ENCODE results near the gene KY.
A peak's percentile ranks its signal among the peaks of the same experiment; 100 is the strongest.

KY gene

GRCh38 chr3:134642445-134643149 lies 8.2 kb downstream of the KY start:
- Histone ChIP-seq H3K4me1 (ENCODE audit: control insufficient read depth, insufficient read depth, low read length) (no peaks in the 10 kb centered on the region), H3K36me3 (ENCODE audit: control insufficient read depth, insufficient read depth, low read length, severe bottlenecking) (no peaks in the 10 kb centered on the region), H3K9me3 (ENCODE audit: control insufficient read depth, low read length) (no peaks in the 10 kb centered on the region), H3K4me3 (ENCODE audit: low read length) (no peak overlapping the region), H3K9ac (ENCODE audit: low read length) (no peak overlapping the region), H3K27me3 (replicated peaks; ENCODE audit: control insufficient read depth, insufficient read depth, low read length) (no peaks in the 10 kb centered on the region)
- DNase-seq (ENCODE audit: low read depth) = no peak

- Histone ChIP-seq H3K36me3 (ENCODE audit: control insufficient read depth, insufficient read depth, low read length, severe bottlenecking) (no peaks in the 10 kb centered on the region), H3K9ac (ENCODE audit: low read length) (no peak overlapping the region), H3K9me3 (ENCODE audit: control insufficient read depth, low read length) (no peaks in the 10 kb centered on the region), H3K4me1 (ENCODE audit: control insufficient read depth, insufficient read depth, low read length) (no peaks in the 10 kb centered on the region), H3K27me3 (replicated peaks; ENCODE audit: control insufficient read depth, insufficient read depth, low read length) (no peaks in the 10 kb centered on the region), H3K4me3 (ENCODE audit: low read length) (no peak overlapping the region)
- no peak for DNase-seq (ENCODE audit: low read depth)
Observed at GRCh38 chr3:134641671-134642300, 9.0 kb downstream of the KY start.

- H3K27me3 ChIP-seq (replicated peaks; ENCODE audit: control insufficient read depth, insufficient read depth, low read length) = no peaks in the 10 kb centered on the region
- H3K4me1 ChIP-seq (ENCODE audit: control insufficient read depth, insufficient read depth, low read length) = no peaks in the 10 kb centered on the region
- no peak overlapping the region for H3K4me3 ChIP-seq (ENCODE audit: low read length)
- H3K9ac ChIP-seq (ENCODE audit: low read length) = no peak overlapping the region
- no peaks in the 10 kb centered on the region for H3K9me3 ChIP-seq (ENCODE audit: control insufficient read depth, low read length)
- H3K36me3 ChIP-seq (ENCODE audit: control insufficient read depth, insufficient read depth, low read length, severe bottlenecking) = no peaks in the 10 kb centered on the region
- peak; percentile 41 for DNase-seq (ENCODE audit: low read depth)
Observed at GRCh38 chr3:134640872-134641470, 9.9 kb downstream of the KY start.

- H3K27me3 ChIP-seq (replicated peaks; ENCODE audit: control insufficient read depth, insufficient read depth, low read length) = no peaks in the 10 kb centered on the region
- no peaks in the 10 kb centered on the region for H3K4me1 ChIP-seq (ENCODE audit: control insufficient read depth, insufficient read depth, low read length)
- no peaks in the 10 kb centered on the region for H3K9me3 ChIP-seq (ENCODE audit: control insufficient read depth, low read length)
- H3K4me3 ChIP-seq (ENCODE audit: low read length) = no peak overlapping the region
- no peak for DNase-seq (ENCODE audit: low read depth)
- no peak overlapping the region for H3K9ac ChIP-seq (ENCODE audit: low read length)
- H3K36me3 ChIP-seq (ENCODE audit: control insufficient read depth, insufficient read depth, low read length, severe bottlenecking) = no peaks in the 10 kb centered on the region
Observed at GRCh38 chr3:134640378-134640777, 10.4 kb downstream of the KY start.

- Histone ChIP-seq H3K36me3 (ENCODE audit: control insufficient read depth, insufficient read depth, low read length, severe bottlenecking) (no peaks in the 10 kb centered on the region), H3K4me1 (ENCODE audit: control insufficient read depth, insufficient read depth, low read length) (no peaks in the 10 kb centered on the region), H3K27me3 (replicated peaks; ENCODE audit: control insufficient read depth, insufficient read depth, low read length) (no peaks in the 10 kb centered on the region), H3K9ac (ENCODE audit: low read length) (no peak overlapping the region), H3K4me3 (ENCODE audit: low read length) (no peak overlapping the region), H3K9me3 (ENCODE audit: control insufficient read depth, low read length) (no peaks in the 10 kb centered on the region)
- no peak for DNase-seq (ENCODE audit: low read depth)
Observed at GRCh38 chr3:134638385-134639030, 12.3 kb downstream of the KY start.

- Histone ChIP-seq H3K4me1 (ENCODE audit: control insufficient read depth, insufficient read depth, low read length) (no peaks in the 10 kb centered on the region), H3K4me3 (ENCODE audit: low read length) (no peak overlapping the region), H3K9ac (ENCODE audit: low read length) (no peak overlapping the region), H3K36me3 (ENCODE audit: control insufficient read depth, insufficient read depth, low read length, severe bottlenecking) (no peaks in the 10 kb centered on the region), H3K9me3 (ENCODE audit: control insufficient read depth, low read length) (peaks cover 5% of the 10 kb centered on the region), H3K27me3 (replicated peaks; ENCODE audit: control insufficient read depth, insufficient read depth, low read length) (no peaks in the 10 kb centered on the region)
- DNase-seq (ENCODE audit: low read depth) = no peak
Observed at GRCh38 chr3:134636406-134636805, 14.4 kb downstream of the KY start.

- Histone ChIP-seq H3K9ac (ENCODE audit: low read length) (no peak overlapping the region), H3K4me1 (ENCODE audit: control insufficient read depth, insufficient read depth, low read length) (no peaks in the 10 kb centered on the region), H3K4me3 (ENCODE audit: low read length) (no peak overlapping the region), H3K36me3 (ENCODE audit: control insufficient read depth, insufficient read depth, low read length, severe bottlenecking) (no peaks in the 10 kb centered on the region), H3K27me3 (replicated peaks; ENCODE audit: control insufficient read depth, insufficient read depth, low read length) (no peaks in the 10 kb centered on the region), H3K9me3 (ENCODE audit: control insufficient read depth, low read length) (peaks cover 15% of the 10 kb centered on the region)
- DNase-seq (ENCODE audit: low read depth) = no peak
Observed at GRCh38 chr3:134630506-134630905, 20.3 kb downstream of the KY start.

- no peak for DNase-seq (ENCODE audit: low read depth)
Observed at GRCh38 chr3:134628884-134629283, 21.9 kb downstream of the KY start.

GRCh38 chr3:134627831-134628230 lies 23.0 kb downstream of the KY start:
- no peak overlapping the region for H3K9ac ChIP-seq (ENCODE audit: low read length)
- no peak for DNase-seq (ENCODE audit: low read depth)
- H3K4me1 ChIP-seq (ENCODE audit: control insufficient read depth, insufficient read depth, low read length) = no peaks in the 10 kb centered on the region
- H3K4me3 ChIP-seq (ENCODE audit: low read length) = no peak overlapping the region
- H3K36me3 ChIP-seq (ENCODE audit: control insufficient read depth, insufficient read depth, low read length, severe bottlenecking) = no peaks in the 10 kb centered on the region
- peaks cover 15% of the 10 kb centered on the region for H3K9me3 ChIP-seq (ENCODE audit: control insufficient read depth, low read length)
- no peaks in the 10 kb centered on the region for H3K27me3 ChIP-seq (replicated peaks; ENCODE audit: control insufficient read depth, insufficient read depth, low read length)

More at GRCh38 chr3:134628884-134629283, 21.9 kb downstream of the KY start:
- no peaks in the 10 kb centered on the region for H3K27me3 ChIP-seq (replicated peaks; ENCODE audit: control insufficient read depth, insufficient read depth, low read length)
- no peak overlapping the region for H3K4me3 ChIP-seq (ENCODE audit: low read length)
- no peak overlapping the region for H3K9ac ChIP-seq (ENCODE audit: low read length)
- no peaks in the 10 kb centered on the region for H3K36me3 ChIP-seq (ENCODE audit: control insufficient read depth, insufficient read depth, low read length, severe bottlenecking)
- no peaks in the 10 kb centered on the region for H3K4me1 ChIP-seq (ENCODE audit: control insufficient read depth, insufficient read depth, low read length)
- peaks cover 15% of the 10 kb centered on the region for H3K9me3 ChIP-seq (ENCODE audit: control insufficient read depth, low read length)

- DNase-seq (ENCODE audit: low read depth) = no peak
- no peaks in the 10 kb centered on the region for H3K4me1 ChIP-seq (ENCODE audit: control insufficient read depth, insufficient read depth, low read length)
- H3K4me3 ChIP-seq (ENCODE audit: low read length) = no peak overlapping the region
Observed at GRCh38 chr3:134625885-134626741, 24.7 kb downstream of the KY start.

More at GRCh38 chr3:134625885-134626741, 24.7 kb downstream of the KY start:
- peaks cover 7% of the 10 kb centered on the region for H3K9me3 ChIP-seq (ENCODE audit: control insufficient read depth, low read length)
- no peaks in the 10 kb centered on the region for H3K36me3 ChIP-seq (ENCODE audit: control insufficient read depth, insufficient read depth, low read length, severe bottlenecking)
- no peaks in the 10 kb centered on the region for H3K27me3 ChIP-seq (replicated peaks; ENCODE audit: control insufficient read depth, insufficient read depth, low read length)
- no peak overlapping the region for H3K9ac ChIP-seq (ENCODE audit: low read length)

Data from adipocyte (in vitro differentiated cells).